ENCODE data around the gene CDHR2. TPM values are rescaled to one million over a fixed set of nuclear protein-coding genes. Genes with fewer than 3 reads are reported as not detected.

Gene CDHR2
- total RNA-seq, 4 donors from 2014 or later: under 0.01 to 0.35 (median 0.09) TPM; not detected in 1

DNA sequence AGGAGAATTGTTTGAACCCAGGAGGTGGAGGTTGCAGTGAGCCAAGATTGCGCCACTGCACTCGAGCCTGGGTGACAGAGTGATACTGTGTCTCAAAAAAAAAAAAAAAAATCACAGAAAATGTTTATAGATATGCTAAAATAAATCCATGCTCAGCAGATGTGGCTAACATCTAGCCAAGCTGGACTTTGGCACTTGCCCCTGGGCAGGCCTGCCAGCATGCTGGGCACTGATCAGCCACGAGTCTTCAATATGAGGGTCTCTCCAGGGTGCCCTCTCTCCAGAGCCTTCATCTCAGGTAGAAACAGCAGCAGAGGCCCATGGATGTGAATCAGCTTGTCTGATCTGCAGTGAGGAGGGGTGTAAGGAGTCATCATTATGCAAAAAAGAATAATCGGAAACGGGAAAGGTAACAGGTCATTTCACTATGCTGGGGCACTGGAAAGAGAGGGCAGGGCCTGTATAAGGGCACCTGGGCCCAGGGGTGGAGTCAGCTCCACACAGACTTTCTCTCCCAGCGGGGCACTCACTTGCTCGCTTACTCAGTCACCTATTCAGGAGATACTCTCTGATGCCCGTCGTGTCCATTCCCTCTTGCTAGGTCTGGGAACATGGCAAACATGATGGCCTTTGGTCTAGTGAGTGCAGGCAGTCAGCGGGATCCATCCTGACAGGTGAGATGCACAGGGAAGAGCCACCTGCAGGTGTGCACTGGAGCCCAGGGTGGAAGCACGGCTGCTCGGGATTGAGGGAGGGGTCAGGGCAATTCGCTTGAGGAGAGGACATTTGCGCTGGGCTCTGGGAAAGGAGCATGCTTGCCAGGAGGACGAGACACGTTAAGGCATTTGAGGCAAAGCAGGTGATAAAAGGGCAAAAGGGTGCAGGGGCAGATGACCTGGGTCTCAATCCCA lies 29.1 kb upstream of the CDHR2 start:
- no peak for TF ChIP-seq POLR2A (IDR thresholded peaks at IDR 0.05)
- TF ChIP-seq, protein P1, sequence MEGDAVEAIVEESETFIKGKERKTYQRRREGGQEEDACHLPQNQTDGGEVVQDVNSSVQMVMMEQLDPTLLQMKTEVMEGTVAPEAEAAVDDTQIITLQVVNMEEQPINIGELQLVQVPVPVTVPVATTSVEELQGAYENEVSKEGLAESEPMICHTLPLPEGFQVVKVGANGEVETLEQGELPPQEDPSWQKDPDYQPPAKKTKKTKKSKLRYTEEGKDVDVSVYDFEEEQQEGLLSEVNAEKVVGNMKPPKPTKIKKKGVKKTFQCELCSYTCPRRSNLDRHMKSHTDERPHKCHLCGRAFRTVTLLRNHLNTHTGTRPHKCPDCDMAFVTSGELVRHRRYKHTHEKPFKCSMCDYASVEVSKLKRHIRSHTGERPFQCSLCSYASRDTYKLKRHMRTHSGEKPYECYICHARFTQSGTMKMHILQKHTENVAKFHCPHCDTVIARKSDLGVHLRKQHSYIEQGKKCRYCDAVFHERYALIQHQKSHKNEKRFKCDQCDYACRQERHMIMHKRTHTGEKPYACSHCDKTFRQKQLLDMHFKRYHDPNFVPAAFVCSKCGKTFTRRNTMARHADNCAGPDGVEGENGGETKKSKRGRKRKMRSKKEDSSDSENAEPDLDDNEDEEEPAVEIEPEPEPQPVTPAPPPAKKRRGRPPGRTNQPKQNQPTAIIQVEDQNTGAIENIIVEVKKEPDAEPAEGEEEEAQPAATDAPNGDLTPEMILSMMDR (IDR thresholded peaks at IDR 0.05): no peak

DNA sequence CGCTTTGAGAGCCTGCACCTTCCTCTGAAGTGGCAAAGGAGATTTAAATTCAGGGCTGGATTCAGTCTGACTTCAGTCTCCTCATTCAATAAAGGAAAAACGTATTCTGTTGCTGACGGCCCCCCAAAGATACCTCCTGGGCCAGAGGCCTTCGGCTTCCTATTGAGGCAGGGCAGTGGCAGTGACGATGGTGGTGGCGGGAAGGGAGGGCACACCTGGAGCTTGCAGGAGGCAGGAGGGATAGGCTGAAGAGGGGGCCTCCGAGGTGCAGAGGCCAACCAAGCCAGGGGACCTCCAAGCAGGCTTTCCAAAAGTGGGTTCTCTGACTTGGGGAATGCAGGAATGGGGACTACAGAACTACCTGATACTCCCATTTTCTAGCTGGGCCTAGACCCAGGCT lies 27.9 kb upstream of the CDHR2 start:
- H3K27me3 ChIP-seq: no peaks in the 10 kb centered on the region
- H3K27ac ChIP-seq: no peak overlapping the region
- no peak for DNase-seq
- intact Hi-C loops (cut with DNase I; ENCODE audit: low total_unique reads): no loop called here
- TF ChIP-seq, protein P1 (IDR thresholded peaks at IDR 0.05): no peak
- no peak for TF ChIP-seq POLR2A (IDR thresholded peaks at IDR 0.05)
- H3K9me3 ChIP-seq: no peaks in the 10 kb centered on the region
- no peaks in the 10 kb centered on the region for H3K4me1 ChIP-seq
- H3K4me3 ChIP-seq: no peak overlapping the region
- no peaks in the 10 kb centered on the region for H3K36me3 ChIP-seq

More for the DNA sequence above, 29.1 kb upstream of the CDHR2 start:
- intact Hi-C loops (cut with DNase I; ENCODE audit: low total_unique reads): no loop called here
- Histone ChIP-seq H3K36me3 (no peaks in the 10 kb centered on the region), H3K4me1 (no peaks in the 10 kb centered on the region), H3K27me3 (no peaks in the 10 kb centered on the region), H3K9me3 (no peaks in the 10 kb centered on the region), H3K4me3 (no peak overlapping the region), H3K27ac (no peak overlapping the region)
- DNase-seq: no peak

DNA sequence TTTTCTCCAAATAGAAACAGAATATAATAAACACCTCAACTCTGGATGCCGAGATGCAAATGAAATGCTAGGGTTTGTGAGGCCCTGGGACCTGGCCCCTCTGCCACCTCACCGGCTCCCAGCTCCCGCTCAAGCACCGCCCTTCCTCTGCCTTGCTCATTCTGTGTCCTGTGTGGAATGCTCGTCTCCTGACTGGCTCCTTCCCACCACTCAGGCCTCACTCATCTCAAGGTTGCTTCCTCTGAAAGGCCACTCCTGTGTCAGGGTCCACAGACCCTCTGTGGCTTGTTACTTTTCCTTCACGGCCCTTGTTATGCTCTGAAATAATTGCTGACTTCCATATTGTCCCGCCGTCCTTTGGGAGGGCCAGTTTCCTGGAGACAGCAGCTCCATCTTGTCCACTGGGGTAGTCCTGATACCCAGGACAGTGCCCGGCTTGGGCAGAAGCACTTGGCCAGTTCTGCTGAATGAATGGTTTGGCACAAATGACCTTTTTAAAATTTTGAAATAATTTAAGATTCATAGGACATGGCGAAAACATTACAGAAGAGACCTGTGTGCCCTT lies 27.4 kb upstream of the CDHR2 start:
- no peak overlapping the region for H3K4me3 ChIP-seq
- no peak for DNase-seq
- intact Hi-C loops (cut with DNase I; ENCODE audit: low total_unique reads): no loop called here
- TF ChIP-seq, protein P1 (IDR thresholded peaks at IDR 0.05): no peak
- no peak for TF ChIP-seq POLR2A (IDR thresholded peaks at IDR 0.05)
- H3K27me3 ChIP-seq: no peaks in the 10 kb centered on the region
- H3K27ac ChIP-seq: no peak overlapping the region
- no peaks in the 10 kb centered on the region for H3K36me3 ChIP-seq
- no peaks in the 10 kb centered on the region for H3K4me1 ChIP-seq
- H3K9me3 ChIP-seq: no peaks in the 10 kb centered on the region

DNA sequence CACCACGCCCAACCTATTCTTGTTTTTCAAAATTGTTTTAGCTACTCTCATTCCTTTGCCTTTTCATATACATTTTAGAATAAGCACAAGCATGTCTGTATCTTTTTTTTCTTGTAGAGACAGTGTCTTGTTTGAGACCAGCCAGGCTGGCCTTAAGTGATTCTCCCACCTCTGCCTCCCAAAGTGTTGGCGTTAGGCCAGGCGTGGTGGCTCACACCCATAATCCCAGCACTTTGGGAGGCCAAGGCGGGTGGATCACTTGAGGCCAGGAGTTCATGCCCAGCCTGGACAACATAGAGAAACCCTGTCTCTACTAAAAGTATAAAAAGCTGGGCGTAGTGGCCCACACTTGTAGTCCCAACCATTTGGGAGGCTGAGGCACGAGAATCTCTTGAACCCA lies 25.0 kb upstream of the CDHR2 start:
- Histone ChIP-seq H3K9me3 (no peaks in the 10 kb centered on the region), H3K27me3 (no peaks in the 10 kb centered on the region), H3K36me3 (no peaks in the 10 kb centered on the region), H3K27ac (no peak overlapping the region), H3K4me3 (no peak overlapping the region), H3K4me1 (no peaks in the 10 kb centered on the region)
- DNase-seq: no peak
- TF ChIP-seq, protein P1 (IDR thresholded peaks at IDR 0.05): no peak
- TF ChIP-seq POLR2A (IDR thresholded peaks at IDR 0.05): no peak
- intact Hi-C loops (cut with DNase I; ENCODE audit: low total_unique reads): no loop called here

DNA sequence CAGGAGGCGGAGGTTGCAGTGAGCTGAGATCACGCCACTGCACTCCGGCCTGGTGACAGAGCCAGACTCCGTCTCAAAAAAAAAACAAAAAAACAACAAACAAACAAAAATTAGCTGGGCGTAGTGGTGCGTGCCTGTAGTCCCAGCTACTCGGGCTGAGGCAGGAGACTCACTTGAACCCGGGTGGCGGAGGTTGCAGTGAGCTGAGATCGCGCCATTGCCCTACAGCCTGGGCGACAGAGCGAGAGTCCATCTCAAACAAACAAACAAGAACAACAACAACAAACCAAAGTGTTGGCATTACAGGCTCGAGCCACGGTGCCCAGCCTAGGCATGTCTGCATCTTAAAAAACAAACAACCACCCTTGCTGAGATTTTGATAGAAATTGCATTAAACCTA lies 24.2 kb upstream of the CDHR2 start:
- no peak for TF ChIP-seq POLR2A (IDR thresholded peaks at IDR 0.05)
- TF ChIP-seq, protein P1 (IDR thresholded peaks at IDR 0.05): no peak
- no peaks in the 10 kb centered on the region for H3K27me3 ChIP-seq
- no peaks in the 10 kb centered on the region for H3K9me3 ChIP-seq
- H3K36me3 ChIP-seq: no peaks in the 10 kb centered on the region
- no peak for DNase-seq
- H3K27ac ChIP-seq: no peak overlapping the region
- no peak overlapping the region for H3K4me3 ChIP-seq
- intact Hi-C loops (cut with DNase I; ENCODE audit: low total_unique reads): no loop called here
- H3K4me1 ChIP-seq: no peaks in the 10 kb centered on the region

Data from uterus (tissue), 4 donors.